Thymus (tissue), 11 donors: Measurements from ENCODE around the gene NBPF11. TPM values are rescaled to one million over a fixed set of nuclear protein-coding genes. Genes with fewer than 3 reads are reported as not detected.
"Not testable (repeated sequence)": the region's sequence is repeated elsewhere in the genome, so short reads cannot be mapped to it uniquely, and the experiment has no call there.

Experiments
- DNase-seq, 9 donors: peaks; one replicate each; pipeline ENCODE4 v3.0.0-alpha.2; 2013; ENCODE audit warnings: low spot score in 9 of 9, low read depth in 6 of 9, missing footprints in 1 of 9
- H3K27ac ChIP-seq, 2 donors: one replicate each; pipeline ENCODE4 v1.5.1; 2013; ENCODE audit warnings: control low read depth in 1 of 2, low read depth in 1 of 2, low read length in 1 of 2, mild to moderate bottlenecking in 1 of 2, moderate library complexity in 1 of 2
- H3K27me3 ChIP-seq, 2 donors: one replicate each; pipeline ENCODE4 v1.5.1; 2013; ENCODE audit warnings: low read length in 1 of 2; ENCODE audit not compliant: control insufficient read depth in 2 of 2, insufficient read depth in 1 of 2
- H3K36me3 ChIP-seq, 2 donors: one replicate each; pipeline ENCODE4 v1.5.1; 2013; ENCODE audit warnings: low read length in 1 of 2, mild to moderate bottlenecking in 1 of 2, moderate library complexity in 1 of 2; ENCODE audit not compliant: control insufficient read depth in 2 of 2, insufficient read depth in 2 of 2
- H3K4me1 ChIP-seq, 2 donors: one replicate each; pipeline ENCODE4 v1.5.1; 2013; ENCODE audit warnings: low read length in 2 of 2; ENCODE audit not compliant: control insufficient read depth in 2 of 2, insufficient read depth in 2 of 2
- H3K4me3 ChIP-seq, 2 donors: one replicate each; pipeline ENCODE4 v1.5.1; 2013; ENCODE audit warnings: low read length in 2 of 2, control low read depth in 1 of 2, mild to moderate bottlenecking in 1 of 2
- H3K9me3 ChIP-seq, 2 donors: one replicate each; pipeline ENCODE4 v1.5.1; 2013; ENCODE audit warnings: low read length in 1 of 2, mild to moderate bottlenecking in 1 of 2; ENCODE audit not compliant: control insufficient read depth in 2 of 2, insufficient read depth in 1 of 2
- WGBS: extraction: QIAGEN DNeasy Blood & Tissue Kit; methylation state at CpG from one replicate; pipeline ENCODE4 v1.1.7; 2013; 5-methylcytosine and 5-hydroxymethylcytosine counted together
- polyA plus RNA-seq: library from polyadenylated mRNA; stranded (reverse); fragments of 200-250 nt; gene quantifications from one replicate; pipeline ENCODE4 v1.2.3, GENCODE V29; 2013
- total RNA-seq: library from RNA; stranded (reverse); fragments of 120-200 nt; gene quantifications from one replicate; pipeline ENCODE4 v1.2.4, GENCODE V29; 2013
- donor health status: healthy.

Gene NBPF11
- total and polyA plus RNA-seq, 2 donors, result 5.9 to 12.9 TPM

DNA sequence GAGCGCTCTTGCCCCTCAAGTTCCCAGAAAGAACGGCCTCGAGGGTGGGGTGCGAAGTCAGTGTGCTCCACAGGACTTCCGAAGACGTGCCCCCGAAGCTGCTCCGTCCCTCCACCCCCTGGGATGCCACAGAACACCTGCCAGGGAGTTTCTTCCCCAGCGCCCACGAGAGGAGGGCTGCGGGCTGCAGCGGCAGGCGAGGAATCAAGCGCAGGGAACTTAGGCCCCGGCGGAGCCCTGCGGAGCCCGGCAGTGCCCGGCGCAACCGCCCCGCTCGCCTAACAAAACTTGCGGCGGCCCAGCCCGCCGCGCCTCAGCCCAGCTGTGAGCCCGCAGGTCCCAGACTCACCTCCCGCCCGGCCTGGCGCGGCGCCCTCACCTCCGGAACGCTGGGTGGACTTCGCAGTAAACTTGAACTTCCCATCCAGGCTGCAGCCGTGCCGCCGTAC lies 686 bp downstream of the NBPF11 start:
- H3K27ac ChIP-seq, result peak overlapping the region in 1 of 2 donors; percentile 42
- whole genome bisulfite sequencing, result under 1% methylated on average over 37 of the region's 40 CpGs
- H3K36me3 ChIP-seq, H3K4me1 ChIP-seq, H3K27me3 ChIP-seq, H3K9me3 ChIP-seq: not testable (repeated sequence)
- peak in 3 of 9 donors; percentile 2 to 24 (median 6) for DNase-seq
- peak overlapping the region; percentile 61 to 64 for H3K4me3 ChIP-seq

DNA sequence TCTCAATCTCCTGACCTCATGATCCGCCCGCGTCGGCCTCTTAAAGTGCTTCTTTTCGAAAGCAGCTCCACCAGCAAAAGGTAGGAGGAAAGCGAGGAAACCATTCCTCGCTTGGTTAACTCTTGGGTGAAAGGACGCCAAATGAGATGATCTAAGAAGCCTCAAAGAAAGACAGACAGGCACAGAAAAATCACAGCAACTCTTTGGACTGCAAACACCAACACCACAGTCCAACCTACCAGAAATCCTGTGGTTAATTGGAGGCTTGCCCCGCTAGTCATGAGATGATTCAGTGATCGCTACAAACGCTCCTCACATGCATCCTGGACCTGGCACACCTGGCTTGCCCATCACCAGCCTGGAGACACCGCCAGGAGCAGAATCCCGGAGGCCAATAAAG lies 1.1 kb downstream of the NBPF11 start:
- not testable (repeated sequence) for H3K27ac ChIP-seq, DNase-seq, H3K4me1 ChIP-seq, H3K36me3 ChIP-seq, H3K9me3 ChIP-seq, H3K27me3 ChIP-seq
- 41% methylated on average over 13 of the region's 13 CpGs for WGBS
- peak overlapping the region; percentile 61 to 64 for H3K4me3 ChIP-seq

DNA sequence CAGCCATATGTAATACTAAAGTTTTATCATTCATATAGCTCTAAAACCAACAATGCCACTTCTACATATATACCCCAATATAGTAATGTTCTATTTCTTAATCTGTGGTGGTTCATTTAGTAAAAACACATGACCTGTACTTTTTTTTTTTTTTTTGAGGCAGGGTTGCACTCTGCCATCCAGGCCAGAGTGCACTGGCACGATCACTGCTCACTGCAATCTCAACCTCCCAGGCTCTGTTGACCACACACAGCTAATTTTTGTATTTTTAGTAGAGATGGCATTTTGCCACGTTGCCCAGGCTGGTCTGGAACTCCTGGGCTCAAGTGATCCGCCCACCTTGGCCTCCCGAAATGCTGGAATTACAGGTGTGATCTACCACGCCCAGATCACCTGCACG lies 2.1 kb downstream of the NBPF11 start:
- H3K27me3 ChIP-seq, H3K27ac ChIP-seq, DNase-seq, H3K36me3 ChIP-seq, H3K9me3 ChIP-seq, H3K4me3 ChIP-seq, H3K4me1 ChIP-seq: not testable (repeated sequence)
- 81% methylated on average over 2 of the region's 6 CpGs for WGBS

- not testable (repeated sequence) for H3K9me3 ChIP-seq, DNase-seq, H3K4me1 ChIP-seq, H3K36me3 ChIP-seq, H3K27ac ChIP-seq, H3K4me3 ChIP-seq, H3K27me3 ChIP-seq
- 97% methylated on average over 61 of the region's 72 CpGs for WGBS
Measured at GRCh38 chr1:148149050-148149815, 2.8 kb downstream of the NBPF11 start.

DNA sequence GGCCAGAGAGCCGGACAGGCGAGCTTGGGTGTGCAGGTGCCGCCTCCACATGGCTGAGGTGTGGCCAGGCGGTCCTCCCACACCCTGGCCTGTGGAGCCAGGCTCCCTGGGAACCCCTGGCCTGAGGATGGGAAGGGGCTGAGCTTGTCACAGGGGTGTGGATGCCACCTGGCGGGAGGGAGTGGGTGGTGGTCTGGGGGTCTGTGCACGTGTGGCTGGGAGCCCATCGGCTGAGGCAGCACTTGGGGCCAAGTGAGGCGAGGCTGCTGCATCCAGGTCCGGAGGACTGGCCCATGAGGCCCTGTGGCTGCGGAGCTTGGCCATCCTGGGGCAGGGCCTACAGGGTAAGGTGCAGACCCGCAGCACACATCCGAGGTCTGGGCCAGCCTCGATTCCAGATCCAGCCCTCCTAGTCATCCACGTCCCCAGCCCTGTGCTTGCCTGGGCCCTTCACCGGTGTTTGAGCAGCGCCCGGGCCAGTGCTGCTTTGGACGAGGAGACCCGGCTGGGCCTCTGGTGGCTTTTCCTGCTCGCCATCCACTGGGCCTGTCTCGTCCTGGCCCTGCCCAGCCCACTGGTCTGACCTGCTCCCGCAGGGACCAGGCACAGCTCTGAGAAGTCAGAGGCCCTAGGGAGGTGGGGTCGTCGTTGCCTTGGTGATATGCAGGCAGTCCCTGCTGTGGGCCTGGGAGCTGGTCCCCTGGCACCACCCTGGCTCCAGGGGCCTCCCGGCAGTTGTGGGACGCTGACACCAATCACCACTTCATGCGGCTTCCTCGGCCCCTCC lies 4.8 kb downstream of the NBPF11 start:
- not testable (repeated sequence) for H3K36me3 ChIP-seq, H3K27me3 ChIP-seq, H3K9me3 ChIP-seq, DNase-seq, H3K4me3 ChIP-seq, H3K4me1 ChIP-seq, H3K27ac ChIP-seq
- WGBS, result 99% methylated on average over 21 of the region's 28 CpGs

GRCh38 chr1:148146191-148146997 lies 5.7 kb downstream of the NBPF11 start:
- DNase-seq, H3K36me3 ChIP-seq, H3K27me3 ChIP-seq, H3K27ac ChIP-seq, H3K4me3 ChIP-seq, H3K4me1 ChIP-seq, H3K9me3 ChIP-seq: not testable (repeated sequence)
- 77% methylated on average over 53 of the region's 66 CpGs for WGBS

DNA sequence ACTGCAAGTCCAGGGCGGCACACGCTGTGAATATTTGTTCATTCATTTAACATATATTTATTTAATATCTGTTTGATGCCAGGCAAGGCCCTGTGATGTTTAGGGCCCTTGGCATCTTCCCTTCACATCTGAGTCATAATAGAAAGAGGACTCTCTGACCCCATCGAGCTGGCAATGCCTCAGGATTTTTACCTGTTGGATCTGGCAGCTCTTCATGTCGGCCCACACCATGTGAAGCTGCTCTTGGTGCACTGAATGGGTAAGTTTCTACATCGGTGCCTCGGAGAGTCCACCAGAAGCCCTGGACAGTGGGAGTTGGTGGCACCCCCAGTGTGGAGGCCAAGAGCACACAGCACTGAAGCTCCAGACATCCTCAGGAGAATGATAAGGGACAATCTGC lies 8.9 kb downstream of the NBPF11 start:
- H3K27ac ChIP-seq, H3K36me3 ChIP-seq, DNase-seq, H3K9me3 ChIP-seq, H3K4me1 ChIP-seq, H3K27me3 ChIP-seq, H3K4me3 ChIP-seq: not testable (repeated sequence)
- WGBS, result 96% methylated on average over 6 of the region's 6 CpGs

- not testable (repeated sequence) for H3K9me3 ChIP-seq, H3K27ac ChIP-seq, H3K4me1 ChIP-seq, DNase-seq, H3K4me3 ChIP-seq, H3K27me3 ChIP-seq, H3K36me3 ChIP-seq
- WGBS, result 100% methylated on average over 1 of the region's 1 CpG
Measured at GRCh38 chr1:148141936-148142335, 10.1 kb downstream of the NBPF11 start.

DNA sequence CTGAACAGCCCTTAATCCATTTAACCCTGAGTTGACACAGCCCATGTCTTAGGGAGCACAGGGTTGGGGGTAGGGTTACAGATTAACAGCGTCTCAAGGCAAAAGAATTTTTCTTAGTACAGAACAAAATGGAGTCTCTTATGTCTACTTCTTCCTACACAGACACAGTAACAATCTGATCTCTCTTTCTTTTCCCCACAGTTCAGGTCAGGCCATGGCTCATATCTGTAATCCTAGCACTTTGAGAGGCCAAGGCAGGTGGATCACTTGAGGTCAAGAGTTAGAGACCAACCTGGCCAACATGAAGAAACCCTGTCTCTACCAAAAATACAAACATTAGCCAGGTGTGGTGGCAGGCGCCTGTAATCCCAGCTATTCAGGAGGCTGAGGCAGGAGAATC lies 13.5 kb downstream of the NBPF11 start:
- not testable (repeated sequence) for H3K4me3 ChIP-seq, H3K27me3 ChIP-seq
- WGBS, result no CpG with 5 or more reads among the region's 2 CpGs

More for the DNA sequence above, 13.5 kb downstream of the NBPF11 start:
- DNase-seq, H3K4me1 ChIP-seq, H3K27ac ChIP-seq, H3K9me3 ChIP-seq, H3K36me3 ChIP-seq: not testable (repeated sequence)
